Esophagus squamous epithelium (tissue), 5 donors: ENCODE results near the gene ARHGAP42. TPM values are rescaled to one million over a fixed set of nuclear protein-coding genes. Genes with fewer than 3 reads are reported as not detected.
"Not testable (repeated sequence)": the region's sequence is repeated elsewhere in the genome, so short reads cannot be mapped to it uniquely, and the experiment has no call there.

Experiments
- DNase-seq: peaks from one replicate; lab custom pipeline; 2025; lab: John Stamatoyannopoulos, UW
- H3K27ac ChIP-seq, 4 donors: fragments of 200-600 bp; sonication (generic); one replicate each; pipeline ENCODE4 v1.5.1; 2016 to 2019; ENCODE audit warnings: mild to moderate bottlenecking in 1 of 4
- H3K27me3 ChIP-seq, 4 donors: fragments of 200-600 bp; sonication (generic); 1 replicate in 3 of 4; 2 replicates in 1 of 4; pipeline versions ENCODE4 v1.5.1 to v1.6.0; 2017 to 2021; ENCODE audit warnings: antibody characterized with exemption in 1 of 4
- H3K36me3 ChIP-seq, 3 donors: fragments of 200-600 bp; sonication (generic); one replicate each; pipeline ENCODE4 v1.5.1; 2016 to 2019
- H3K4me1 ChIP-seq, 3 donors: fragments of 200-600 bp; sonication (generic); one replicate each; pipeline ENCODE4 v1.5.1; 2017 to 2019
- H3K4me3 ChIP-seq, 4 donors: fragments of 200-600 bp; sonication (generic); 1 replicate in 3 of 4; 2 replicates in 1 of 4; pipeline ENCODE4 v1.5.1; 2016 to 2019; ENCODE audit warnings: mild to moderate bottlenecking in 2 of 4, moderate library complexity in 1 of 4
- H3K9me3 ChIP-seq, 3 donors: fragments of 200-600 bp; sonication (generic); one replicate each; pipeline ENCODE4 v1.5.1; 2016 to 2019
- CTCF ChIP-seq, 6 experiments: fragments of 450-650 bp in 4 of 6; fragments of 200-600 bp in 2 of 6; sonication (generic) in 2 of 6; IDR thresholded peaks; one replicate each; pipeline ENCODE4 v1.5.1; 2016 to 2019; ENCODE audit warnings: antibody characterized with exemption in 6 of 6, mild to moderate bottlenecking in 4 of 6, moderate library complexity in 4 of 6
- POLR2A ChIP-seq, 4 donors: fragments of 450-650 bp; IDR thresholded peaks; one replicate each; pipeline ENCODE4 v1.6.1; 2017; ENCODE audit warnings: antibody characterized with exemption in 4 of 4, mild to moderate bottlenecking in 4 of 4, moderate library complexity in 3 of 4
- WGBS, 2 donors: methylation state at CpG; one replicate each; pipeline ENCODE4 v1.1.5; 2018; 5-methylcytosine and 5-hydroxymethylcytosine counted together
- intact Hi-C: fragments of 100-400 bp; cut with DNase I; formaldehyde crosslinking; loops from one replicate; pipeline ENCODE4 v1.15.0; 2022
- total RNA-seq, 4 donors: library from RNA; depleted of rRNA; stranded (reverse); fragments of >200 nt; gene quantifications; one replicate each; pipeline ENCODE4 v1.1.0, GENCODE V29; 2016
- donor health status: DM: yes; HTN: yes; CAD: no.

ARHGAP42 gene
- total RNA-seq, 4 donors from 2014 or later = 3.5 to 10.1 (median 6.4) TPM

GRCh38 chr11:100889758-100890157 is 202.7 kb downstream of the ARHGAP42 start:
- Histone ChIP-seq H3K4me1 (no peaks in the 10 kb centered on the region), H3K9me3 (no peaks in the 10 kb centered on the region), H3K36me3 (no peaks in the 10 kb centered on the region), H3K27me3 (no peaks in the 10 kb centered on the region), H3K27ac (no peak overlapping the region), H3K4me3 (no peak overlapping the region)
- TF ChIP-seq POLR2A (IDR thresholded peaks at IDR 0.05) (no peak), CTCF (IDR thresholded peaks at IDR 0.05) (no peak)
- WGBS, 2 donors = 83 to 84% methylated on average over 1 to 2 of the region's 2 CpGs
- intact Hi-C loops = no loop called here
- no peak for DNase-seq

GRCh38 chr11:100890789-100891188 is 203.7 kb downstream of the ARHGAP42 start:
- H3K9me3 ChIP-seq = no peaks in the 10 kb centered on the region
- intact Hi-C loops = no loop called here
- DNase-seq = no peak
- no peak overlapping the region for H3K27ac ChIP-seq
- no peak for TF ChIP-seq POLR2A (IDR thresholded peaks at IDR 0.05)
- TF ChIP-seq CTCF (IDR thresholded peaks at IDR 0.05) = no peak
- H3K36me3 ChIP-seq = no peaks in the 10 kb centered on the region
- no peak overlapping the region for H3K4me3 ChIP-seq
- WGBS, 2 donors = 56 to 67% methylated on average over 3 of the region's 3 CpGs
- no peaks in the 10 kb centered on the region for H3K27me3 ChIP-seq
- H3K4me1 ChIP-seq = no peaks in the 10 kb centered on the region

GRCh38 chr11:100892886-100893285 is 205.8 kb downstream of the ARHGAP42 start:
- H3K27me3 ChIP-seq = no peaks in the 10 kb centered on the region
- no peaks in the 10 kb centered on the region for H3K4me1 ChIP-seq
- no peak for DNase-seq
- no peaks in the 10 kb centered on the region for H3K36me3 ChIP-seq
- 68 to 77% methylated on average over 1 of the region's 1 CpG for WGBS, 2 donors
- no peak overlapping the region for H3K27ac ChIP-seq
- no peak for TF ChIP-seq POLR2A (IDR thresholded peaks at IDR 0.05)
- no peak for TF ChIP-seq CTCF (IDR thresholded peaks at IDR 0.05)
- H3K9me3 ChIP-seq = no peaks in the 10 kb centered on the region
- intact Hi-C loops = no loop called here
- no peak overlapping the region for H3K4me3 ChIP-seq

- H3K4me1 ChIP-seq = no peaks in the 10 kb centered on the region
- no peak overlapping the region for H3K4me3 ChIP-seq
- no peaks in the 10 kb centered on the region for H3K9me3 ChIP-seq
- TF ChIP-seq POLR2A (IDR thresholded peaks at IDR 0.05) (no peak), CTCF (IDR thresholded peaks at IDR 0.05) (no peak)
- H3K27me3 ChIP-seq = no peaks in the 10 kb centered on the region
- H3K36me3 ChIP-seq = no peaks in the 10 kb centered on the region
- H3K27ac ChIP-seq = no peak overlapping the region
- DNase-seq = no peak
- WGBS, 2 donors = 30 to 50% methylated on average over 1 of the region's 1 CpG
- intact Hi-C loops = no loop called here
These were observed 208.4 kb downstream of the ARHGAP42 start for GRCh38 chr11:100895449-100895848.

- DNase-seq, H3K27ac ChIP-seq, H3K4me3 ChIP-seq, H3K36me3 ChIP-seq, intact Hi-C loops, H3K9me3 ChIP-seq, H3K27me3 ChIP-seq, H3K4me1 ChIP-seq: not testable (repeated sequence)
- 100% methylated on average over 1 of the region's 1 CpG for WGBS, 2 donors
These were observed 208.9 kb downstream of the ARHGAP42 start for GRCh38 chr11:100895976-100896375.

GRCh38 chr11:100901471-100901870 is 214.4 kb downstream of the ARHGAP42 start:
- WGBS, 2 donors = 66 to 79% methylated on average over 2 to 5 of the region's 5 CpGs
- intact Hi-C loops, H3K36me3 ChIP-seq, H3K4me1 ChIP-seq, DNase-seq, H3K27me3 ChIP-seq, H3K9me3 ChIP-seq, H3K4me3 ChIP-seq, H3K27ac ChIP-seq: not testable (repeated sequence)
